GM20000 (cell line): Measurements from ENCODE around the gene EXOSC1.
A peak's percentile ranks its signal among the peaks of the same experiment; 100 is the strongest.

Experiments
- DNase-seq: peaks from one replicate; pipeline ENCODE4 v3.0.0; 2012; ENCODE audit warnings: low spot score
- CTCF ChIP-seq: IDR thresholded peaks from 2 replicates; pipeline ENCODE4 v1.5.1; 2012; ENCODE audit warnings: mild to moderate bottlenecking, control low read depth; ENCODE audit errors: extremely low read depth, missing control alignments

The EXOSC1 gene

DNA sequence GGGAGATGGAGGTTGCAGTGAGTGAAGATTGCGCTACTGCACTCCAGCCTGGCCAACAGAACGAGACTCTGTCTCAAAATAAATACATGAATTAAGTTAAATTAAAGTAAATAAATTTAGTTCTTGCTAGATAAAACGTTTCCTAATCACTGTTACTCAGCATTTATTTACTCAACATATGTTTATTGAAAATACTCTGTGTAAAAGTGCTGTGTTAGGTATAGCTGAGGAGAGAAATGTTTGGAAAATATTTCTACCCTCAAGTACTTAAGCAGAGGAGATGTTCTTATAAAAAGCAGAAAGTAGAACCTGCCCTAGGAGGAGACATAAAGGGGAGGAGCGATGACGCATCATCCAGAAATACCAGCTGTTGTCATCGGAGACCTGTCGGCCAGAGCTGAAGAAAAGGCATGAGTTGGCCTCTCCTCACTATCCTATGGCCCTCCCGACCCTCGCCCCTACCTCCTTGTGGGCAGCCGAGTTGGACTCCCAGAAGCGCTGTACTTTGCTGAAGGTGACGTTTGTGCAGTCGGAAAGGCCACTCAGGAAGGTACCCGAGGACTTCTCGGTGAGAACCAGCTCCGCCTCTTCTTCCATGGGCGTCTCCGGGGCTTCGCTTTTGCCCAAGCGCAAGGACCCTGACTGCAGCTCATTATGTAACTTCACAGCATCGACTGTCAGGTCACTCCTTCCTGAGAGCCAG, 45.8 kb downstream of the EXOSC1 start:
- TF ChIP-seq CTCF = no peak
- peak; percentile 49 for DNase-seq

DNA sequence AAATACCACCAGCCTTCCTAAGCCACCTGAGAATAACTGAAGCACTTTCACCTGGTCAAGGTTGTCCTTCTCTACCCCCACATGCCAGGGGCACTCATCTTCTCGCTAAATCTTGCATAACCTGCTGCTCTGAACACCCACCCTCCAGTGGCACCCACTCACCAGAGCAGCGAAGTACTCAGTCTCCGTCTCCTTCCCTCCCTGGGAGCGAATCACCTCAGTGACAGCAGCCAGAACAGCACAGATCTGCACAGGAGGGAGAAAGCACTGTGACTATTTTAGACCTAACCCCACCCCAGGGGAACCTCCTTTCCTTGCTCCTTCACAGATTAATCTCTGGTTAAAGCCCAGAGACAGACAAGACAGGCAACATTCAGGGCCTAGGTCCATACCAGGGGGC, 49.8 kb downstream of the EXOSC1 start:
- no peak for DNase-seq
- TF ChIP-seq CTCF = no peak

GRCh38 chr10:97393034-97393573, 52.7 kb downstream of the EXOSC1 start:
- no peak for DNase-seq
- TF ChIP-seq CTCF = no peak

GRCh38 chr10:97390091-97390490, 55.7 kb downstream of the EXOSC1 start:
- TF ChIP-seq CTCF = no peak
- no peak for DNase-seq

DNA sequence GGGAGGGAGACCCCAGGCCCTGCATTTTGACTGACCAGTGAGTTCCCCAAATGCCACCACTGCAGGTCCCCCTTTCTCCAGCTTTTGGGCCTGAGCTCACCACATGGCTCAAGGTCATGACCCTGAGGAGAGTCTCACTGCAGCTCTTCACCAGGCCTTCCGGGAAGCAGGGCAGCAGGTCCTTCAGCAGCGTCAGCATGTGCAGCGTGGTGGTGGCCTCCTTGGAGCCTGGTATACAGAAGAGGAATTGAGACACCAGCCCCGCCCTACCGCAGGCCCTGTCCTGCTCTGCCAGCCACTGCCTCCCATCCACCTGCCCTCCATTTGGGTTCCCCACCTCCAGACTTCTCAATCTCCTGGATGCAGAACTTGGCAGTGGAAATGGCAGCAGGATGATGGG, 57.7 kb downstream of the EXOSC1 start:
- DNase-seq = no peak
- TF ChIP-seq CTCF = no peak
